HCT116 (cell line): Measurements from ENCODE around the gene LIG1. TPM values are rescaled to one million over a fixed set of nuclear protein-coding genes. Genes with fewer than 3 reads are reported as not detected.

Source experiments
- ATAC-seq: fragments of 200-7000 bp; cut with Tn5 transposase; 2 replicates; pipeline ENCODE4 v1.9.1; 2020; ENCODE audit warnings: mild to moderate bottlenecking, moderate library complexity
- BruUV-seq: library from RNA; stranded (reverse); fragments of 400-500 nt; replicated peaks from 2 replicates; lab custom pipeline; 2021; lab: Mats Ljungman, UMichigan
- CTCF ChIA-PET: fragments of 300-600 bp; sonication (Branson Sonifier 250); formaldehyde crosslinking; loops from one replicate; lab custom pipeline; 2021; ENCODE audit warnings: antibody characterized with exemption; lab: Charles Lee
- POLR2A ChIA-PET: fragments of 300-600, 350-600 bp; sonication (Branson Sonifier 250); formaldehyde crosslinking; loops from one replicate; lab custom pipeline; 2021; ENCODE audit warnings: antibody characterized with exemption; lab: Charles Lee
- RAD21 ChIA-PET, 2 experiments: fragments of 300-600 bp; sonication (Branson Sonifier 250); formaldehyde crosslinking; loops; one replicate each; lab custom pipeline; 2023; ENCODE audit warnings: low total read pairs in 2 of 2; ENCODE audit not compliant: uncharacterized antibody in 2 of 2, unreplicated experiment in 2 of 2, low non-redundant PET in 1 of 2; lab: Charles Lee
- DNase-seq: peaks from one replicate; pipeline ENCODE4 v3.0.0-alpha.2; 2010; ENCODE audit warnings: low read depth, low spot score
- H2AFZ ChIP-seq: fragments of 200-600 bp; shearing (Covaris generic), sonication (generic); 2 replicates; pipeline ENCODE4 v1.6.1; 2017; ENCODE audit warnings: low read depth, mixed run types, mixed read lengths, antibody characterized with exemption, low read length; ENCODE audit not compliant: poor library complexity, severe bottlenecking
- H3K27ac ChIP-seq: 2 replicates; pipeline ENCODE4 v1.5.1; 2012; ENCODE audit warnings: low read depth, low read length
- H3K27me3 ChIP-seq: fragments of 200-600 bp; sonication (generic); 2 replicates; pipeline ENCODE4 v1.6.1; 2016; ENCODE audit warnings: mixed run types, low read length, mixed read lengths; ENCODE audit not compliant: insufficient read depth
- H3K36me3 ChIP-seq, 2 experiments: fragments of 200-500 bp in 1 of 2; fragments of 200-600 bp in 1 of 2; sonication (Bioruptor generic) in 1 of 2; sonication (generic) in 1 of 2; 2 replicates each; pipeline versions ENCODE4 v1.5.1 to v1.6.1; 2014 to 2016; ENCODE audit warnings: low read length in 2 of 2, inconsistent platforms in 1 of 2, mixed read lengths in 1 of 2, mixed run types in 1 of 2; ENCODE audit not compliant: insufficient read depth in 2 of 2, control insufficient read depth in 1 of 2
- H3K4me1 ChIP-seq, 2 experiments: fragments of 200-600 bp in 1 of 2; sonication (generic) in 1 of 2; 2 replicates each; pipeline versions ENCODE4 v1.5.1 to v1.6.1; 2012 to 2017; ENCODE audit warnings: low read length in 2 of 2, inconsistent platforms in 1 of 2, mild to moderate bottlenecking in 1 of 2, mixed read lengths in 1 of 2, mixed run types in 1 of 2, moderate library complexity in 1 of 2; ENCODE audit not compliant: insufficient read depth in 2 of 2, control insufficient read depth in 1 of 2
- H3K4me2 ChIP-seq: fragments of 200-600 bp; sonication (generic); 2 replicates; pipeline ENCODE4 v1.6.1; 2017; ENCODE audit warnings: mixed run types, low read length, mixed read lengths
- H3K4me3 ChIP-seq, 2 experiments: fragments of 200-600 bp in 1 of 2; sonication (generic) in 1 of 2; replicated peaks in 1 of 2; 2 replicates each; pipeline ENCODE4 v1.5.1; 2011 to 2016; ENCODE audit warnings: low read length in 2 of 2, control low read depth in 1 of 2, low read depth in 1 of 2, mild to moderate bottlenecking in 1 of 2, mixed read lengths in 1 of 2, mixed run types in 1 of 2
- H3K79me2 ChIP-seq: fragments of 200-600 bp; sonication (generic); 2 replicates; pipeline ENCODE4 v1.6.1; 2017; ENCODE audit warnings: mild to moderate bottlenecking, mixed run types, low read length, moderate library complexity, mixed read lengths; ENCODE audit not compliant: insufficient read depth
- H3K9ac ChIP-seq: fragments of 200-600 bp; sonication (generic); 2 replicates; pipeline ENCODE4 v1.6.1; 2016; ENCODE audit warnings: low read length, mixed read lengths
- H3K9me2 ChIP-seq: fragments of 200-600 bp; sonication (generic), shearing (Covaris generic); 2 replicates; pipeline ENCODE4 v1.6.1; 2017; ENCODE audit warnings: mixed run types, mild to moderate bottlenecking, moderate library complexity; ENCODE audit not compliant: insufficient read depth
- H3K9me3 ChIP-seq, 2 experiments: fragments of 200-500 bp in 1 of 2; fragments of 200-600 bp in 1 of 2; sonication (Bioruptor generic) in 1 of 2; sonication (generic) in 1 of 2; 2 replicates each; pipeline ENCODE4 v1.6.1; 2014 to 2017; ENCODE audit warnings: low read length in 2 of 2, mixed read lengths in 2 of 2, inconsistent platforms in 1 of 2, low read depth in 1 of 2, mild to moderate bottlenecking in 1 of 2, mixed run types in 1 of 2, moderate library complexity in 1 of 2; ENCODE audit not compliant: control insufficient read depth in 1 of 2, insufficient read depth in 1 of 2
- H4K20me1 ChIP-seq: fragments of 200-600 bp; sonication (generic), shearing (Covaris generic); 2 replicates; pipeline ENCODE4 v1.6.1; 2017; ENCODE audit warnings: mixed run types, mild to moderate bottlenecking, moderate library complexity; ENCODE audit not compliant: insufficient read depth
- CTCF ChIP-seq, 3 experiments: fragments of 200-600 bp in 1 of 3; sonication (generic) in 1 of 3; IDR thresholded peaks in 2 of 3; conservative IDR thresholded peaks in 1 of 3; 2 replicates each; pipeline ENCODE4 v1.5.1; 2012 to 2017; ENCODE audit warnings: low read depth in 2 of 3, low read length in 2 of 3, antibody characterized with exemption in 1 of 3, borderline replicate concordance in 1 of 3, control low read depth in 1 of 3, mild to moderate bottlenecking in 1 of 3, mixed read lengths in 1 of 3, mixed run types in 1 of 3, moderate library complexity in 1 of 3; ENCODE audit not compliant: insufficient read depth in 1 of 3
- EGR1 ChIP-seq: IDR thresholded peaks from 2 replicates; pipeline ENCODE4 v1.6.1; 2012; ENCODE audit warnings: low read depth
- ELF1 ChIP-seq: IDR thresholded peaks from 2 replicates; pipeline ENCODE4 v1.6.1; 2012; ENCODE audit warnings: low read depth, borderline replicate concordance
- EZH2 ChIP-seq: fragments of 200-600 bp; sonication (generic); IDR thresholded peaks from 2 replicates; pipeline ENCODE4 v1.6.1; 2017; ENCODE audit warnings: antibody characterized with exemption, mixed run types
- FOSL1 ChIP-seq: IDR thresholded peaks from 2 replicates; pipeline ENCODE4 v1.6.1; 2012; ENCODE audit warnings: low read depth
- JUND ChIP-seq: IDR thresholded peaks from 2 replicates; pipeline ENCODE4 v1.6.1; 2012
- MAX ChIP-seq: IDR thresholded peaks from 2 replicates; pipeline ENCODE4 v1.6.1; 2012
- POLR2AphosphoS5 ChIP-seq: IDR thresholded peaks from 2 replicates; pipeline ENCODE4 v1.6.1; 2011; ENCODE audit warnings: mild to moderate bottlenecking, low read depth, low read length, moderate library complexity
- RAD21 ChIP-seq: IDR thresholded peaks from 2 replicates; pipeline ENCODE4 v1.6.1; 2012; ENCODE audit warnings: low read depth, mild to moderate bottlenecking
- YY1 ChIP-seq: IDR thresholded peaks from 2 replicates; pipeline ENCODE4 v1.6.1; 2011; ENCODE audit warnings: low read length, low read depth, moderate library complexity, mild to moderate bottlenecking; ENCODE audit not compliant: insufficient replicate concordance; ENCODE audit errors: extremely low read depth
- ZBTB33 ChIP-seq: IDR thresholded peaks from 2 replicates; pipeline ENCODE4 v1.6.1; 2011; ENCODE audit warnings: mild to moderate bottlenecking, low read length, moderate library complexity; ENCODE audit not compliant: insufficient replicate concordance; ENCODE audit errors: extremely low read depth
- ZFX ChIP-seq: fragments of 450-650 bp; IDR thresholded peaks from 2 replicates; pipeline ENCODE4 v1.6.1; 2017
- intact Hi-C: fragments of 100-400 bp; cut with micrococcal nuclease; formaldehyde crosslinking; loops from 2 replicates; pipeline ENCODE4 v1.10.0; 2022
- total RNA-seq: library from RNA; stranded (reverse); gene quantifications from one replicate; pipeline ENCODE4 v1.2.1, GENCODE V29; 2021; ENCODE audit not compliant: unreplicated experiment

Gene LIG1
- total RNA-seq, 1 experiment from 2014 or later: 122 TPM

- H3K9me3 ChIP-seq: no peaks in the 10 kb centered on the region
- no peaks in the 10 kb centered on the region for H3K4me1 ChIP-seq
- ChIA-PET POLR2A (no interaction called here), CTCF (no interaction called here), RAD21 (no interaction called here)
- no peak overlapping the region for H3K9ac ChIP-seq
- H3K36me3 ChIP-seq: peaks cover 10 to 23% of the 10 kb centered on the region in 2 experiments; a peak in 2 of 4 replicates
- H2AFZ ChIP-seq: no peak overlapping the region
- no peak overlapping the region for H3K4me2 ChIP-seq
- intact Hi-C loops: no loop called here
- no TSS peak for BruUV-seq
- H3K27me3 ChIP-seq: no peaks in the 10 kb centered on the region
- H3K9me2 ChIP-seq: no peaks in the 10 kb centered on the region
- no peaks in the 10 kb centered on the region for H4K20me1 ChIP-seq
- no peaks in the 10 kb centered on the region for H3K79me2 ChIP-seq
- H3K27ac ChIP-seq: no peak overlapping the region
- no peak for TF ChIP-seq POLR2AphosphoS5
- TF ChIP-seq ELF1: no peak
- no peak for TF ChIP-seq CTCF (IDR thresholded peaks at IDR 0.05 in 2 of 3, conservative IDR thresholded peaks at IDR 0.05 in 1 of 3; ENCODE audit: borderline replicate concordance in 1 of 3, insufficient read depth in 1 of 3, low read depth in 2 of 3, low read length in 2 of 3)
- no peak for TF ChIP-seq EZH2
- no peak for TF ChIP-seq JUND
- TF ChIP-seq ZFX: no peak
- no peak for TF ChIP-seq RAD21
- TF ChIP-seq MAX: no peak
- no peak for TF ChIP-seq FOSL1
- no peak for TF ChIP-seq EGR1
- TF ChIP-seq YY1: no peak
- TF ChIP-seq ZBTB33: no peak
- no peak overlapping the region for H3K4me3 ChIP-seq
- ATAC-seq: no peak
- no peak for DNase-seq
These were observed 20.7 kb downstream of the LIG1 start for GRCh38 chr19:48149430-48149829.
